Measurements from ENCODE around the gene RNF130. TPM values are rescaled to one million over a fixed set of nuclear protein-coding genes. Genes with fewer than 3 reads are reported as not detected.
A peak's percentile ranks its signal among the peaks of the same experiment; 100 is the strongest.

Gene RNF130
- total and polyA plus RNA-seq, 3 experiments from 2014 or later: 15.7 to 22.7 (median 15.9) TPM

DNA sequence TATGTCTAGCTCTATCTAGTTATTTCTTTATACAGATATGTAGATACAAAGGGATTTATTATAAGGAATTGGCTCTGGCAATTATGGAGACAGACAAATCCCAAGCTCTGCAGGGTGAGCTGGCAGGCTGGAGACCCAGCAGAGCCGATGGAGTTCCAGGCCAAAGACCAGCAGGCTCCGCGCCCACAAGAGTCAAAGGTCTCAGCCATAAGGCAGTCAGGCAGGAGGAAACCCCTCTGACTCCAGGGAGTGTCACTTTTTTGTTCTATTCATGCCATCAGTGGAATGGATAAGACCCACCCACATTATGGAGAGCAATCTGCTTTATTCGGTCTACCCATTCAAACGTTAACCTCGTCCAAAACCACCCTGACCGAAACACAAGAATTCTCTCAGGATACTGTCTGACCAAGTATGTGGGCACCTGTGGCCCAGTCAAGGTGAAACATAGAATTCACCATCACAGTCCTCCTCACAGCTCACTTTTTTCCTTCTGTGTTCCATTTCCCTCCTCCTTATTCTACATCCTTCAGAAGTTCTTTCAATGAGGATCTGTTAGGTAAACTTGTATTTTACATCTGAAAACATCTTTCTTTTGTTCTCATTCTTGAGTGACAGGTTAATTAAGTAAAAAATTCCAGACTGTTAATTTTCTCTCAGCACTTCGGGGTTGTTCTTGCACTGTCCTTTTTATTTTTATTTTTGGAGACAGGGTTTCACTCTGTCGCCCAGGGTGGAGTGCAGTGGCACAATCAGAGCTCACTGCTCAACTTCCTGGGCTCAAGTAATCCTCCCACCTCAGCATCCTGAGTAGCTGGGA, 21.2 kb downstream of the RNF130 start:
- H3K9me3 Mint-ChIP-seq: no peaks in the 10 kb centered on the region
- Histone ChIP-seq H3K4me1 (ENCODE audit: insufficient read depth, low read length) (no peaks in the 10 kb centered on the region), H3K36me3 (ENCODE audit: insufficient read depth, low read length) (no peaks in the 10 kb centered on the region), H3K4me3 (ENCODE audit: low read length) (no peak overlapping the region), H3K9me3 (ENCODE audit: low read length) (no peaks in the 10 kb centered on the region), H3K27ac (ENCODE audit: low read depth, low read length) (no peak overlapping the region), H3K27me3 (ENCODE audit: insufficient read depth, low read length, poor library complexity, severe bottlenecking) (no peaks in the 10 kb centered on the region)
- ChIA-PET CTCF (no interaction called here), POLR2A (no interaction called here)
- peak overlapping the region in 1 of 8 donors; percentile 47 for H3K27ac Mint-ChIP-seq
- H3K27me3 Mint-ChIP-seq: peaks cover 0 to 7% of the 10 kb centered on the region in 2 donors
- H3K36me3 Mint-ChIP-seq: peaks cover 0 to 1% (median 0%) of the 10 kb centered on the region in 3 donors
- H3K4me3 Mint-ChIP-seq: no peak overlapping the region
- peaks cover 0 to 7% (median 5%) of the 10 kb centered on the region in 3 donors for H3K4me1 Mint-ChIP-seq
- DNase-seq: no peak

DNA sequence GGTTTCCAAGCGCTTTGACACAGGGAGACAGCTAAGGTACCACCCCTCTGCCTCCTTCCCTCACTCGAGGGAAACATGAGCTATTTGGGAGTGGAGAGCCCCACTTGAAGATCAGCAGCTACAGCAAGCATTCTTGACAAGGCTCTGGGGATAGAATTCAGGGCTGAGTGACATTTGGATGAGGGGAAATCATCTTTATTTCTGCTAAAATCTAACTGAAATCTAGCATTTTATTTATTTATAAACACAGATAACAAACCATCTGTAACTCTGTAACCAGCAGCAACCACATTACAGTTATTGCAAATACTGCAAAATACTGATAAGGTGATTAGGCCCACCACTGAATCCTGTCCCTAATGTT, 22.4 kb downstream of the RNF130 start:
- no peaks in the 10 kb centered on the region for H3K4me1 ChIP-seq (ENCODE audit: insufficient read depth, low read length)
- no peaks in the 10 kb centered on the region for H3K9me3 ChIP-seq (ENCODE audit: low read length)
- no peaks in the 10 kb centered on the region for H3K27me3 ChIP-seq (ENCODE audit: insufficient read depth, low read length, poor library complexity, severe bottlenecking)
- peaks cover 0 to 7% of the 10 kb centered on the region in 2 donors for H3K27me3 Mint-ChIP-seq
- H3K9me3 Mint-ChIP-seq: no peaks in the 10 kb centered on the region
- no peak overlapping the region for H3K27ac ChIP-seq (ENCODE audit: low read depth, low read length)
- no peak overlapping the region for H3K4me3 Mint-ChIP-seq
- peaks cover 0 to 1% (median 0%) of the 10 kb centered on the region in 3 donors for H3K36me3 Mint-ChIP-seq
- no peak overlapping the region for H3K4me3 ChIP-seq (ENCODE audit: low read length)
- CTCF ChIA-PET: no interaction called here
- DNase-seq: no peak
- no peaks in the 10 kb centered on the region for H3K36me3 ChIP-seq (ENCODE audit: insufficient read depth, low read length)
- peaks cover 0 to 5% (median 5%) of the 10 kb centered on the region in 3 donors for H3K4me1 Mint-ChIP-seq
- H3K27ac Mint-ChIP-seq: no peak overlapping the region
- POLR2A ChIA-PET: no interaction called here

DNA sequence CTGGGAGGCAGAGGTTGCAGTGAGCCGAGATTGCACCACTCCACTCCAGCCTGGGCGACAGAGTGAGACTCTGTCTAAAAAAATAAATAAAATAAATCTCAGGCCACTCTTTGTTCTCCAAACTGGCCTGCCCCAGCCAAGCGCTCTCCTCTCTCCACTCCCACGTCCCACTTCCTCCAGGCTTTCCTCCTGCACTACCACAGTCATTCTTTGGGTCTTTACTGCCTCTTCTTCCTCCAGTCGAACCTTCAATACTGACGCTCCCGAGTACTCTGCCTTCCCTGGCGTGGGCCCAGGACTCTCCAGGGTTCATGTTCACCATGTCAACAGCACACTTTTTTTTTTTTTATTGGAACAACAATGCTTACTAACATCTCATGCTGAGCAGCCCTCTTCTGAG, 23.9 kb downstream of the RNF130 start:
- H3K9me3 Mint-ChIP-seq: no peaks in the 10 kb centered on the region
- H3K4me1 Mint-ChIP-seq: peaks cover 0 to 5% (median 5%) of the 10 kb centered on the region in 3 donors
- no peak overlapping the region for H3K27ac Mint-ChIP-seq
- peaks cover 0 to 7% of the 10 kb centered on the region in 2 donors for H3K27me3 Mint-ChIP-seq
- DNase-seq: no peak
- H3K9me3 ChIP-seq (ENCODE audit: low read length): no peaks in the 10 kb centered on the region
- ChIA-PET CTCF (no interaction called here), POLR2A (no interaction called here)
- H3K4me3 ChIP-seq (ENCODE audit: low read length): no peak overlapping the region
- no peaks in the 10 kb centered on the region for H3K4me1 ChIP-seq (ENCODE audit: insufficient read depth, low read length)
- no peaks in the 10 kb centered on the region for H3K27me3 ChIP-seq (ENCODE audit: insufficient read depth, low read length, poor library complexity, severe bottlenecking)
- peaks cover 0 to 1% (median 0%) of the 10 kb centered on the region in 3 donors for H3K36me3 Mint-ChIP-seq
- no peak overlapping the region for H3K4me3 Mint-ChIP-seq
- H3K36me3 ChIP-seq (ENCODE audit: insufficient read depth, low read length): no peaks in the 10 kb centered on the region
- no peak overlapping the region for H3K27ac ChIP-seq (ENCODE audit: low read depth, low read length)

DNA sequence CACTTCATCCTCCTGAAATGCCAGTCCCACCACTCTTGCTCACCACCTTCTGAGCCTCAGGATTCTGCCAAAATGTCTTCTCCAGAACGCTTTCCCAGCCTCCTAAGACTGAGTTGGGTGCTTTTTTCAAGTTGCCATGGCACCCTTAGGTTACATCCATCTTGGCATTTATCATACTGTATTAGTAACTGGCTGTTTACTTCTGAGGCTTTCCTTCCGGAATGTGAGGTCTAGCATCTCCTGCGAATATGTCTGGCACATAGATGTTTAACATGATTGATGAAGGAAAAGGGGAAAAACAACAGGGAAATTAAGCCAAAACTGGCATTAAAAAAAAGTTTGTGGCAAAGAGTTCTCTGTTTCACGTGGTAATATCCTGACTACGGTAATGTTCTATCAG, 24.9 kb downstream of the RNF130 start:
- no peaks in the 10 kb centered on the region for H3K27me3 ChIP-seq (ENCODE audit: insufficient read depth, low read length, poor library complexity, severe bottlenecking)
- H3K4me3 Mint-ChIP-seq: no peak overlapping the region
- peak overlapping the region in 1 of 8 donors; percentile 29 for H3K27ac Mint-ChIP-seq
- no peaks in the 10 kb centered on the region for H3K9me3 ChIP-seq (ENCODE audit: low read length)
- no peak overlapping the region for H3K27ac ChIP-seq (ENCODE audit: low read depth, low read length)
- H3K9me3 Mint-ChIP-seq: no peaks in the 10 kb centered on the region
- ChIA-PET POLR2A (no interaction called here), CTCF (no interaction called here)
- H3K4me3 ChIP-seq (ENCODE audit: low read length): no peak overlapping the region
- H3K36me3 Mint-ChIP-seq: no peaks in the 10 kb centered on the region
- H3K4me1 Mint-ChIP-seq: peaks cover 0 to 5% (median 0%) of the 10 kb centered on the region in 3 donors
- peaks cover 0 to 7% of the 10 kb centered on the region in 2 donors for H3K27me3 Mint-ChIP-seq
- no peaks in the 10 kb centered on the region for H3K36me3 ChIP-seq (ENCODE audit: insufficient read depth, low read length)
- H3K4me1 ChIP-seq (ENCODE audit: insufficient read depth, low read length): no peaks in the 10 kb centered on the region
- DNase-seq: no peak

DNA sequence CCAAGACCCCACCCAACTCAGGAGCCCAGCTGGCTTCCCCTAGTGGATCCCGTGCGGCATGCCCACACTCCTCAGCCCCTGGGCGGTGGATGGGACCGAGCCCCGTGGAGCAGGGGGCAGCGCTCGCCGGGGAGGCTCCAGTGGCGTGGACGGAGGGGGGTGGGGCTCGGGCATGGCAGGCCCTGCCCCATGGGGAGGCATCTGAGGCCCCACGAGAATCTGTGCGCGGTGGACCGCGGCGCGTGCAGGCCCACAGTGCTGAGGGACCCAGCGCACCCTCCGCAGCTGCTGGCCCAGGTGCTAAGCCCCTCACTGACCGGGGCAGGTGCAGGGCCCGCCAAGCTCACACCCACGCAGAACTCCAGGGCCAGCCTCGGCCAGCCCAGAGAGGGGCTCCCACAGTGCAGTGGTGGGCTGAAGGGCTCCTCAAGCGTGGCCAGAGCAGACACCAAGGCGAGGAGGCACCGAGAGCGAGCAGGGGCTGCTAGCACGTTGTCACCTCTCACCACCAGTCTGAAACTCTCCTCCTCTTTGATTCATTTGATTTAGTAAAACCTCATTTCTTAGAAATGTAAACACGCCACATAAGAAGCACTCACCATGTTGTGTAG, 25.6 kb downstream of the RNF130 start:
- Histone ChIP-seq H3K4me3 (ENCODE audit: low read length) (no peak overlapping the region), H3K36me3 (ENCODE audit: insufficient read depth, low read length) (no peaks in the 10 kb centered on the region), H3K9me3 (ENCODE audit: low read length) (no peaks in the 10 kb centered on the region), H3K4me1 (ENCODE audit: insufficient read depth, low read length) (no peaks in the 10 kb centered on the region), H3K27me3 (ENCODE audit: insufficient read depth, low read length, poor library complexity, severe bottlenecking) (no peaks in the 10 kb centered on the region), H3K27ac (ENCODE audit: low read depth, low read length) (no peak overlapping the region)
- H3K27me3 Mint-ChIP-seq: peaks cover 0 to 7% of the 10 kb centered on the region in 2 donors
- ChIA-PET POLR2A (no interaction called here), CTCF (no interaction called here)
- no peak for DNase-seq
- H3K4me3 Mint-ChIP-seq: no peak overlapping the region
- H3K36me3 Mint-ChIP-seq: no peaks in the 10 kb centered on the region
- peaks cover 0 to 5% (median 0%) of the 10 kb centered on the region in 3 donors for H3K4me1 Mint-ChIP-seq
- no peak overlapping the region for H3K27ac Mint-ChIP-seq
- H3K9me3 Mint-ChIP-seq: no peaks in the 10 kb centered on the region

DNA sequence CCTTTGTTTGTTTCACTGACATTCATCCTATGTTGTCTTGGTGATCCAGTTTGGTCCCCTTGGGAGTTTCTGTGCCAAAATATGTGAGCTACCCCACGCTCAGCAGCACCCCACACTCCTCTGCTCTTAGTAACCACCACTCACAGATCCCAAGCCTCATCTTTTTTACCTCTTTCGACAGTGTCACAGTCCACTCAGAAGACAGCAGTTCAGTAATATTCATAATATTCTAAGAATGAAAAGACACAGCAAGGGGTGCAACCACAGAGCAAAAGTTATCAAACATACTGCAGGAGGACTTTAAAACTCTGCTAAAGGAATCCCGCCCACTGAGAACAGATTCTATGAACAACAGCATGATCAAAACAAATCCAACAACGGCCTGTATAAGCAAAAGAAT, 28.2 kb downstream of the RNF130 start:
- H3K4me3 Mint-ChIP-seq: no peak overlapping the region
- H3K27ac Mint-ChIP-seq: peak overlapping the region in 2 of 8 donors; percentile 2 to 17
- H3K36me3 Mint-ChIP-seq: peaks cover 5 to 16% (median 7%) of the 10 kb centered on the region in 3 donors
- H3K4me1 Mint-ChIP-seq: no peaks in the 10 kb centered on the region
- H3K36me3 ChIP-seq (ENCODE audit: insufficient read depth, low read length): no peaks in the 10 kb centered on the region
- DNase-seq: no peak
- no peak overlapping the region for H3K4me3 ChIP-seq (ENCODE audit: low read length)
- H3K27me3 Mint-ChIP-seq: peaks cover 0 to 4% of the 10 kb centered on the region in 2 donors
- H3K4me1 ChIP-seq (ENCODE audit: insufficient read depth, low read length): no peaks in the 10 kb centered on the region
- ChIA-PET CTCF (no interaction called here), POLR2A (no interaction called here)
- no peaks in the 10 kb centered on the region for H3K9me3 Mint-ChIP-seq
- no peaks in the 10 kb centered on the region for H3K9me3 ChIP-seq (ENCODE audit: low read length)
- no peak overlapping the region for H3K27ac ChIP-seq (ENCODE audit: low read depth, low read length)
- no peaks in the 10 kb centered on the region for H3K27me3 ChIP-seq (ENCODE audit: insufficient read depth, low read length, poor library complexity, severe bottlenecking)

DNA sequence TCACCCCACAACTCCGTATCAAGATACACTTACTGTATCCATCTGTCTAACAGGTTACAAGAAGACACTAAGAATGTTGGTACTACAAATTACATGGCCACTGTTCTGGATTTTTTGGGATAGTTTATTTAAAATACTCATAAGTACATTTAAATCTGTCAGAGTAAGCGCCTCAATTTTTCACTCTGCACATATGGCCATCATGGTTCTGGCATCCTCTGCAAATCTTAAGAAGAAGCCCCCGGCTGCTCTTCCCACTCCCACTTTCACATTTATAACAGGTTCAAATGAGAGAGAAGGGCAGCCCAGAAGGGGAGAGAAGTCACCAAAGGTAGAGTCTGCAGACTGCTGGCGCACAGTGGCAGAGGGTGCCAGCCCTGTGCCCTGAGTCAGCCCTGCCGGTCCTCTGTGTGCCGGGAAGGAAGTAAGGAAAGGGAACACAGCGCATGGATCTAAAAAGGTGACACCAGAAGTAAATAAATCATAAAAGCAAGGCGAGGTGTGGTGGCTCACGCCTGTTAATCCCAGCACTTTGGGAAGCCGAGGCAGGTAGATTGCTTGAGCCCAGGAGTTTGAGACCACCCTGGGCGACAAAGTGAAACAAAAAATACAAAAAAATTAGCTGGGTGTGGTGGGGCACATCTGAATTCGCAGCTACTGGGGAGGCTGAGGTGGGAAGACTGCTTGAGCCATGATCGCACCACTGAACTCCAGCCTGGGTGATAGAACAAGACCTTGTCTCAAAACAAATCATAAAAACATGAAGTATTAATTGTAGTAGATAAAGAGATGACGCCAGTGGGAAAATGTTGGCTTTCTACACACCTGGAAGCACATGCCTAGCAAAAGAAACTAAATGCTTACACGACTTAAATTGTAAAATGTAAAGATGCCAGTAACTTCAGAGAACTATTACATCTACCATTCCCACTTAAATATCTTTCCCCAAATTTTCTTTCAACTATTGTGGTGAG, 30.0 kb downstream of the RNF130 start:
- ChIA-PET POLR2A (no interaction called here), CTCF (no interaction called here)

More for the DNA sequence above, 30.0 kb downstream of the RNF130 start:
- Histone ChIP-seq H3K9me3 (ENCODE audit: low read length) (no peaks in the 10 kb centered on the region), H3K27me3 (ENCODE audit: insufficient read depth, low read length, poor library complexity, severe bottlenecking) (no peaks in the 10 kb centered on the region), H3K4me3 (ENCODE audit: low read length) (no peak overlapping the region), H3K27ac (ENCODE audit: low read depth, low read length) (no peak overlapping the region), H3K4me1 (ENCODE audit: insufficient read depth, low read length) (no peaks in the 10 kb centered on the region), H3K36me3 (ENCODE audit: insufficient read depth, low read length) (no peaks in the 10 kb centered on the region)
- Mint-ChIP-seq H3K4me1 (no peaks in the 10 kb centered on the region), H3K9me3 (peaks cover 3 to 5% (median 4%) of the 10 kb centered on the region in 5 donors), H3K4me3 (peak overlapping the region in 1 of 7 donors; percentile 25), H3K27me3 (no peaks in the 10 kb centered on the region), H3K36me3 (peaks cover 9 to 32% (median 20%) of the 10 kb centered on the region in 3 donors), H3K27ac (peak overlapping the region in 1 of 8 donors; percentile 22)
- no peak for DNase-seq
